ENCODE results near the gene SHOX. TPM values are rescaled to one million over a fixed set of nuclear protein-coding genes. Genes with fewer than 3 reads are reported as not detected.

Gene SHOX
- total and polyA plus RNA-seq, 2 donors (not counting 1 experiment from before 2014, with no cell fraction given), result not detected

GRCh38 chrX:626745-627509 is 3.7 kb upstream of the SHOX start:
- DNase-seq (ENCODE audit: low read depth in 2 of 2), result no peak
- no peaks in the 10 kb centered on the region for H3K79me2 ChIP-seq (ENCODE audit: control insufficient read depth, insufficient read depth, low read length)
- no peak overlapping the region for H3K4me2 ChIP-seq (ENCODE audit: extremely low read depth, insufficient read depth, low read length)

GRCh38 chrX:627510-627981 is 3.0 kb upstream of the SHOX start:
- DNase-seq (ENCODE audit: low read depth in 2 of 2), result no peak
- no peak overlapping the region for H2AFZ ChIP-seq (ENCODE audit: low read length)
- H4K20me1 ChIP-seq (ENCODE audit: control insufficient read depth, extremely low read depth, insufficient read depth, low read length), result no peaks in the 10 kb centered on the region
- no peak overlapping the region for H3K27ac ChIP-seq (ENCODE audit: insufficient read depth, low read length)
- H3K4me2 ChIP-seq (ENCODE audit: extremely low read depth, insufficient read depth, low read length), result no peak overlapping the region
- no peak overlapping the region for H3K4me3 ChIP-seq (replicated peaks in 1 of 4; ENCODE audit: control extremely low read depth in 1 of 4, insufficient read depth in 1 of 4, low read depth in 3 of 4, low read length in 4 of 4)
- no peaks in the 10 kb centered on the region for H3K4me1 ChIP-seq (ENCODE audit: control insufficient read depth, extremely low read depth, insufficient read depth, low read length)
- no peaks in the 10 kb centered on the region for H3K27me3 ChIP-seq (ENCODE audit: control insufficient read depth, insufficient read depth, low read length)
- H3K9me3 ChIP-seq (ENCODE audit: control insufficient read depth, insufficient read depth, low read depth, low read length), result no peaks in the 10 kb centered on the region
- no peak overlapping the region for H3K9ac ChIP-seq (ENCODE audit: insufficient read depth, low read length)
- no peaks in the 10 kb centered on the region for H3K79me2 ChIP-seq (ENCODE audit: control insufficient read depth, insufficient read depth, low read length)
- no peaks in the 10 kb centered on the region for H3K36me3 ChIP-seq (ENCODE audit: control insufficient read depth, insufficient read depth, low read length)
- TF ChIP-seq CTCF (conservative IDR thresholded peaks at IDR 0.05 in 1 of 2, IDR thresholded peaks at IDR 0.05 in 1 of 2; ENCODE audit: low read depth in 1 of 2, low read length in 2 of 2), result no peak
- TF ChIP-seq EZH2 (IDR thresholded peaks at IDR 0.05; ENCODE audit: low read length, missing control alignments), result no peak

More at GRCh38 chrX:626745-627509, 3.7 kb upstream of the SHOX start:
- no peak overlapping the region for H3K4me3 ChIP-seq (replicated peaks in 1 of 4; ENCODE audit: control extremely low read depth in 1 of 4, insufficient read depth in 1 of 4, low read depth in 3 of 4, low read length in 4 of 4)
- no peaks in the 10 kb centered on the region for H3K4me1 ChIP-seq (ENCODE audit: control insufficient read depth, extremely low read depth, insufficient read depth, low read length)
- H3K27me3 ChIP-seq (ENCODE audit: control insufficient read depth, insufficient read depth, low read length), result no peaks in the 10 kb centered on the region
- no peak overlapping the region for H3K9ac ChIP-seq (ENCODE audit: insufficient read depth, low read length)
- no peak overlapping the region for H2AFZ ChIP-seq (ENCODE audit: low read length)
- no peak overlapping the region for H3K27ac ChIP-seq (ENCODE audit: insufficient read depth, low read length)
- H4K20me1 ChIP-seq (ENCODE audit: control insufficient read depth, extremely low read depth, insufficient read depth, low read length), result no peaks in the 10 kb centered on the region
- no peaks in the 10 kb centered on the region for H3K36me3 ChIP-seq (ENCODE audit: control insufficient read depth, insufficient read depth, low read length)
- H3K9me3 ChIP-seq (ENCODE audit: control insufficient read depth, insufficient read depth, low read depth, low read length), result no peaks in the 10 kb centered on the region
- no peak for TF ChIP-seq EZH2 (IDR thresholded peaks at IDR 0.05; ENCODE audit: low read length, missing control alignments)
- TF ChIP-seq CTCF (conservative IDR thresholded peaks at IDR 0.05 in 1 of 2, IDR thresholded peaks at IDR 0.05 in 1 of 2; ENCODE audit: low read depth in 1 of 2, low read length in 2 of 2), result no peak

GRCh38 chrX:627995-628394 is 2.6 kb upstream of the SHOX start:
- H3K4me3 ChIP-seq (replicated peaks in 1 of 4; ENCODE audit: control extremely low read depth in 1 of 4, insufficient read depth in 1 of 4, low read depth in 3 of 4, low read length in 4 of 4), result no peak overlapping the region
- no peak overlapping the region for H2AFZ ChIP-seq (ENCODE audit: low read length)
- no peak overlapping the region for H3K4me2 ChIP-seq (ENCODE audit: extremely low read depth, insufficient read depth, low read length)
- H3K9me3 ChIP-seq (ENCODE audit: control insufficient read depth, insufficient read depth, low read depth, low read length), result no peaks in the 10 kb centered on the region
- no peak for TF ChIP-seq CTCF (conservative IDR thresholded peaks at IDR 0.05 in 1 of 2, IDR thresholded peaks at IDR 0.05 in 1 of 2; ENCODE audit: low read depth in 1 of 2, low read length in 2 of 2)
- TF ChIP-seq EZH2 (IDR thresholded peaks at IDR 0.05; ENCODE audit: low read length, missing control alignments), result no peak
- H3K9ac ChIP-seq (ENCODE audit: insufficient read depth, low read length), result no peak overlapping the region
- H3K27me3 ChIP-seq (ENCODE audit: control insufficient read depth, insufficient read depth, low read length), result no peaks in the 10 kb centered on the region
- no peak for DNase-seq (ENCODE audit: low read depth in 2 of 2)
- H3K4me1 ChIP-seq (ENCODE audit: control insufficient read depth, extremely low read depth, insufficient read depth, low read length), result no peaks in the 10 kb centered on the region
- H3K36me3 ChIP-seq (ENCODE audit: control insufficient read depth, insufficient read depth, low read length), result no peaks in the 10 kb centered on the region
- no peak overlapping the region for H3K27ac ChIP-seq (ENCODE audit: insufficient read depth, low read length)
- H4K20me1 ChIP-seq (ENCODE audit: control insufficient read depth, extremely low read depth, insufficient read depth, low read length), result no peaks in the 10 kb centered on the region
- no peaks in the 10 kb centered on the region for H3K79me2 ChIP-seq (ENCODE audit: control insufficient read depth, insufficient read depth, low read length)

Measured in fibroblast of lung (primary cell).